GM19099 (cell line): ENCODE results near the gene TMEM144.

Source experiments
- POLR2A ChIP-seq: IDR thresholded peaks from 3 replicates; pipeline ENCODE4 v1.6.1; 2011; ENCODE audit warnings: low read depth; ENCODE audit not compliant: insufficient read length; ENCODE audit errors: extremely low read depth

TMEM144 gene

GRCh38 chr4:158176776-158177175 lies 33.5 kb upstream of the TMEM144 start:
- no peak for TF ChIP-seq POLR2A

DNA sequence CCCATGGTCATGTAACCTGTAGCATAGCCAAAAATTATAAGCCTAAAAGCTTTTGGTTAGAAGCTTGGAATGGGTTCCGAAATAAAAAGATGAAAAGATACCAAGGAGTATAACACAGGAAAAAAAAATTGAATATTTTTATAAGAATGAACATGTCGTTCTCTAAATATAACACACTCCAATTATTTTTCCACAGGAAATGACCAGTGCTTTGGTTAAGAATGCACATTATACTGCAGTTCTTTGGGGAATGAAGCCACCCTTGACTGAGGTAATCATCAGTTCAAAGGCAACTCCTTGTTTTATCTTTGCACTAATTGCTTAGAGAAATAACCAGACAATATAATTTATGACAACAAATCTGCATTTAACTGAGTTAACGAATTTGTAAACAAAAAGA lies 30.8 kb upstream of the TMEM144 start:
- TF ChIP-seq POLR2A = no peak

DNA sequence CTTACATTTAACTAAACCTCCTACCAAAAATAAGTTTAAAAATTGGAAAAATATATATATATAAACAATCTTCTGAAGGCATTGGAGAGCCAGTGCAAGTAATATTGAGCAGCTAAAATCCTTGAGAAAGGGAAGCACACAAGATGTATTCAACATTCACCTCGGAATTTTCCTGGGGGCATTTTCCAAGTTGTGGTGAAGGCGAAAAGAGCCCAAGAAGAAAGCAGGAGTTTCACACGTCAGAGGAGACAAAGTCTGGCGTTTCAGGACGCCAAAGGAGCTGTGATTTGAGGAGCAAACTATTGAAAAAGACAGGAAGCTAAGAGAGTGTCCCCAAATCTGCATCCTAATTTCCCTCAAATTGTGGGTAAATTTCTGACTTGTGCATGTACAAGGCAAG lies 28.4 kb upstream of the TMEM144 start:
- no peak for TF ChIP-seq POLR2A

DNA sequence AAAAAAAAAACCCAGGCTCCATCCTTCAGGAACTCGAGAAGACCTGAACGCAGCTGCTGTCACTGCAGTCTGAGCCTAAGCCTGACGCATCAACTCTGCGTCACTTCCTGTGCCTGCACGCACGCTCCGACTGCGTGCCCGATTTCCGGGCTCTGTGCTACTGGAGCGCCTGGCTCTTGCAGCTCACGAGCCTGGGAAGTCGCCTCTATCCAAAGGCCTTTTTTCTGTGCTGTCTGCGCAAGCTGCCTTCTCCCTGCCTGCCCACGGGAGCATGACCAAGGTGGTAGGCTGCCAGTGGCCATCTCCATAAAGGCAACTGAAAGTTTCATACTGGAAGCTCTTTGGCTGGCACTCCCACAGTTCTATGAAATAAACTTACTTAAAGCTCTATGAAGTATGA lies 27.6 kb upstream of the TMEM144 start:
- no peak for TF ChIP-seq POLR2A

- TF ChIP-seq POLR2A = no peak
These were observed 23.5 kb upstream of the TMEM144 start for GRCh38 chr4:158186815-158187214.

DNA sequence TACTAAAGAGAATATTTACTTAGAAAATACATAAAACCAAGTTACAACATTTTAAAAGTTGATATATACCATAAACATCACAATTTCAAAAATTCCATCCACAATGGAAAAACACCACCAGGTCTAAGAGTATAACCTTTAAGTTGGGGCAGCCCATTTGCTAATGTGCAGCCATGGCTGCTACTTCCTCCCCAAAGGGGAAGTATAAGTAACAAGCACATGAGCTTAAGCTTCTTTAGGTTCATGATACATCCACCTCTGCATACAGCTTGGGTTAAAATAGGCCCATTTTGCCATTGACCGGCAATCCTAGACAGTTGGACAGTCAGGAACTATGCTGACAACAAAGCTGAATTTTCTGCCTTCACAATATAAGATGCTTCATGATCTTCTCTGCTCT lies 20.9 kb upstream of the TMEM144 start:
- TF ChIP-seq POLR2A = no peak

GRCh38 chr4:158190718-158191117 lies 19.6 kb upstream of the TMEM144 start:
- no peak for TF ChIP-seq POLR2A

- TF ChIP-seq POLR2A = no peak
These were observed 17.7 kb upstream of the TMEM144 start for GRCh38 chr4:158192439-158193158.

DNA sequence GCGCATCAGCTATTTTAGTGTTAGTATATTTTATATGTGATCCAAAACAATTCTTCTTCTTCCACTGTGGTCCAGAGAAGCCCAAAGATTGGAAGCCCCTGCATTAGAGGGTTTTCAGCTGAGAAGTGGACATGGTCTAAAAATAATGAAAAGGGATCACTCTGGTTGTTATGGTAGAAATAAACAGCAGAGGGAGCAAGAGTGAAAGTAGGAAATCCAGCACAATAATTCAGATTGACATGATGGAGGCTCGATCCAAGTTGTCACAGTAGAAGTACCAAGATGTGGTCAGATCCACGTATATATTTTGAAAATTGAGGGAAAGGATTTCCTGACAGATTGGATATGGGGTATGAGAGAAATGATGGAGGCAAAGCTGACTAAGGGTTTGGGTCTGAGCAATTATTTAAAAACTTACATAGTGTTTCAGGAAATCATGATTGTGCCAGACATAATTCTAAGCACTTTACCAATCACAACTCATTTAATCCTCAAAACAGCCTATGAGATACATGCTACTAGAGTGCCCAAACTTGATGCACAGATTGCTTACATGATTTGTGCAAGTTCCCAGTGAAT lies 17.0 kb upstream of the TMEM144 start:
- TF ChIP-seq POLR2A = no peak

GRCh38 chr4:158195297-158195696 lies 15.0 kb upstream of the TMEM144 start:
- TF ChIP-seq POLR2A = no peak

DNA sequence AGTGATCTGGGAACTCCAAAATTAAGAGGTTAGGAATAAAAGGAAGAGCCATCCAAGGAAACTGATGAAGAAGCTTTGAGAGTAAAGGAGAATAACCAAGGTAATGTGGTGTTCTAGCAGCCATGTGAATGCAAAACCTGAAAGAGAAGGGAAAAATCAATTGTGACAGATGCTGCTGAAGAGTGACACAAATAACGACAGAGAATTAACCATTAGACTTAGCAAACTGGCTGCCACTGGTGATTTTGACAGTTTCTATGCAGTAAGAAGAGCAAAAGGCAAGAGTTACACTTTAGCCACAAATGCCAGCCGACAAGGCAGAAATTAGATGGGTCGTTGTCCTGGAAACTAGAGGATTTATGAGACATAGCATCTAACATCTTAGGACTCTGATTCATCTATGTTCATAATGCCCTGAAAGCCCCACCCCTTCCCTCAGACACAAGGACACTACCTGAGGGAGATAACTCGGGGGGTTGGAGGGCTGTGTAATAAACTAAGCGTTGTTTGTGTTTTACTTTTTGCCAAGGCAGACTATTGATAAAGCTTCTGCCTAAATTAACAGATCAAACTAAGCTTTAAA lies 13.0 kb upstream of the TMEM144 start:
- TF ChIP-seq POLR2A = no peak

GRCh38 chr4:158200214-158200613 lies 10.1 kb upstream of the TMEM144 start:
- TF ChIP-seq POLR2A = no peak

DNA sequence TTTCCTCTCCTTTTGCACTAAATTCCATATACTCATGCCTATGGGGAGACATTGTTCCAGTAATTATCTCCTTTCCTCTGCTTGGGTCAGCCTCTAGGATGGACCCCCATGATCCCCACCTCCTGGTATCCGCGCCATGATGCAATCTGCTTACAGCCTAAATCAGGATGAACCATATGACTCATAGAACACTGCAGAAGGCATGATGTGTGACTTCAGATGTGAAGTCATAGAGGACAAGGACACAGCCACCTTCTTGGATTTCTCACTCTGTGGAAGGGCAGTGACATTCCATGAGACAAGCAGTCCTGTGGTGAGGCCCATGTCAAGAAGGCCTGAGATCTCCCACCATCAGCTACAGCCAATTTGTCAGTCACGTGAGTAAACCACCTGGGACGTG lies 9.0 kb upstream of the TMEM144 start:
- TF ChIP-seq POLR2A = no peak

DNA sequence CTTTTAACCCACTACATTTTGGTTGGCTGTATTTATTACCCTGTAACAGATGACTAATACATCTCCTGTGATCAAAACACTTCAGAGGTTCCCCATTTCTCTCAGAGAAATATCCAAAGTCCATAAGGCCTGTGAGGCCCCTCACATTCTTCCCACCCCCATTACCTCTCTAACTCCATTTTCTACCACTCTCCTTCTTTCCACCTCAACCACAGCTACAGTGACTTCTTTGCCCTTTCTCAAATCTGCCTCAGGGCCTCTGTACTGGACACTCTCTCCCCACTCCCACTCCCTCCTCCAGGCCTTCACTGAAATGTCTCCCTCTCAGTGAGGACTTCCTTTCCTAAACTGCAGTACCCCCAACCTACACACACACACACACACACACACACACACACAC lies 8.4 kb upstream of the TMEM144 start:
- TF ChIP-seq POLR2A = no peak

DNA sequence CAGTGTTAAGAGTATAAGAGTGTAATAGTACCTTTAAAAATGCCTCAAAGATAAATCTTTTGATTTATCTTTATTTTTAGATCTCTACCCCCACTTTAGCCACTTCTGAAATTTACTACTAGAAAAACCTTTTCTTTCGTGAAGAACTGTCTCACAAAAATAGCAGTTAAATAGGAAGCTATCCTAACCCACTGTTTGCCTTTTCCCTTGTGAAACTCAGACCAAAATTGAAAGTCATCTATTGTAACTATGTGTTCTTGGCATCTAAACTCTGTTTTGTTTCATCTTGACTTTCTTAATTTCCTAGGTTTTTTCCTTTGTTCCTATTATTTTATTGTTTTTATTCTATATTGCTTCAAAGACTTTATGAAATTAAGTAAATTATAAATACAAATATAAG lies 7.8 kb upstream of the TMEM144 start:
- TF ChIP-seq POLR2A = no peak

DNA sequence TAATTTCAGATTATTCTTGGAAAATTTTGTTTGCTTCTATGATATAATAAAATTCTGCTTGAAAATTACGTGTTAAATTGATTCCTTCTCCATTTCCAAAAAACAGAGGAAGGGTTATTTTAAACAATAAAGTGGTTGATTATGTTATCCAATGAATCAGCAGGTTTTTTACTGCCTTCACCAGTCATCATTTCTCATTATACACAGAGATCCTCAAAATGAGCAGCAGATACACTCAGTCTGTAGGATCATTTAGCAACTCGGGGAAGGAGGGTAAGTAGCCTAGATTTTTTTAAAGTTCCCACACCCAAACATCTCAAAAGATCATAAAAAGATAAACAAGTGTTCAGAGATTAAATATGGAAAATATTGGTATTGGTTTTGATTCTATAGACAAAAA lies 6.8 kb upstream of the TMEM144 start:
- no peak for TF ChIP-seq POLR2A
